Body of pancreas (tissue), 4 donors: ENCODE measurements around the gene PHACTR3. TPM values are rescaled to one million over a fixed set of nuclear protein-coding genes. Genes with fewer than 3 reads are reported as not detected.

Source experiments
- ATAC-seq: fragments of 150-250 bp; one replicate; pipeline ENCODE4 v1.9.1; 2016
- DNase-seq, 4 donors: peaks; one replicate each; pipeline ENCODE4 v3.0.0-alpha.2; 2019
- H3K27ac ChIP-seq, 4 donors: fragments of 200-600 bp; sonication (generic); 1 replicate in 3 of 4; 2 replicates in 1 of 4; pipeline versions ENCODE4 v1.5.1 to v1.6.1; 2016 to 2019; ENCODE audit warnings: mild to moderate bottlenecking in 1 of 4, mixed read lengths in 1 of 4, moderate library complexity in 1 of 4
- H3K27me3 ChIP-seq, 2 donors: fragments of 200-600 bp; sonication (generic); one replicate each; pipeline ENCODE4 v1.6.0; 2016; ENCODE audit warnings: mild to moderate bottlenecking in 1 of 2
- H3K36me3 ChIP-seq, 2 donors: fragments of 200-600 bp; sonication (generic); replicated peaks in 1 of 2; 2 replicates each; pipeline ENCODE4 v1.5.1; 2016; ENCODE audit warnings: low read depth in 2 of 2; ENCODE audit not compliant: insufficient read depth in 1 of 2
- H3K4me1 ChIP-seq: fragments of 200-600 bp; sonication (generic); one replicate; pipeline ENCODE4 v1.6.0; 2016
- H3K4me3 ChIP-seq, 2 donors: fragments of 200-600 bp; sonication (generic); 1 replicate in 1 of 2; 2 replicates in 1 of 2; pipeline ENCODE4 v1.5.1; 2016 to 2019
- H3K9me3 ChIP-seq, 3 donors: fragments of 200-600 bp; sonication (generic); 1 replicate in 2 of 3; 2 replicates in 1 of 3; pipeline ENCODE4 v1.5.1; 2016
- CTCF ChIP-seq, 7 experiments: fragments of 450-650 bp in 4 of 7; fragments of 200-600 bp in 3 of 7; sonication (generic) in 3 of 7; IDR thresholded peaks; one replicate each; pipeline ENCODE4 v1.5.1; 2016 to 2019; ENCODE audit warnings: antibody characterized with exemption in 7 of 7
- POLR2A ChIP-seq, 3 donors: fragments of 450-650 bp; IDR thresholded peaks; one replicate each; pipeline ENCODE4 v1.6.1; 2016; ENCODE audit warnings: antibody characterized with exemption in 3 of 3, mild to moderate bottlenecking in 2 of 3
- WGBS, 2 donors: methylation state at CpG; one replicate each; pipeline ENCODE4 v1.1.5; 2017; 5-methylcytosine and 5-hydroxymethylcytosine counted together
- intact Hi-C: fragments of 100-400 bp; cut with DNase I; formaldehyde crosslinking; loops from one replicate; pipeline ENCODE4 v1.15.1; 2023
- total RNA-seq, 2 donors: library from RNA; depleted of rRNA; stranded (reverse); fragments of >200 nt; gene quantifications; one replicate each; pipeline ENCODE4 v1.1.0, GENCODE V29; 2016

PHACTR3 gene
- total RNA-seq, 2 donors from 2014 or later, result 0.52 to 0.66 TPM

- Histone ChIP-seq H3K27ac (no peak overlapping the region), H3K36me3 (no peaks in the 10 kb centered on the region), H3K4me3 (no peak overlapping the region), H3K27me3 (no peaks in the 10 kb centered on the region), H3K4me1 (no peaks in the 10 kb centered on the region), H3K9me3 (no peaks in the 10 kb centered on the region)
- DNase-seq (no peak), ATAC-seq (no peak)
- TF ChIP-seq CTCF (IDR thresholded peaks at IDR 0.05) (no peak), POLR2A (IDR thresholded peaks at IDR 0.05) (no peak)
- 68 to 73% methylated on average over 9 to 14 of the region's 14 CpGs for WGBS, 2 donors
- intact Hi-C loops, result no loop called here
These were observed 213.7 kb downstream of the PHACTR3 start for GRCh38 chr20:59817846-59818615.

- no peak overlapping the region for H3K4me3 ChIP-seq
- H3K27me3 ChIP-seq, result no peaks in the 10 kb centered on the region
- TF ChIP-seq CTCF (IDR thresholded peaks at IDR 0.05) (no peak), POLR2A (IDR thresholded peaks at IDR 0.05) (no peak)
- H3K27ac ChIP-seq, result no peak overlapping the region
- no peaks in the 10 kb centered on the region for H3K4me1 ChIP-seq
- intact Hi-C loops, result no loop called here
- no peak for ATAC-seq
- no peaks in the 10 kb centered on the region for H3K9me3 ChIP-seq
- no peak for DNase-seq
- no peaks in the 10 kb centered on the region for H3K36me3 ChIP-seq
- WGBS, 2 donors, result 77 to 80% methylated on average over 10 of the region's 10 CpGs
These were observed 214.6 kb downstream of the PHACTR3 start for GRCh38 chr20:59818911-59819310.

DNA sequence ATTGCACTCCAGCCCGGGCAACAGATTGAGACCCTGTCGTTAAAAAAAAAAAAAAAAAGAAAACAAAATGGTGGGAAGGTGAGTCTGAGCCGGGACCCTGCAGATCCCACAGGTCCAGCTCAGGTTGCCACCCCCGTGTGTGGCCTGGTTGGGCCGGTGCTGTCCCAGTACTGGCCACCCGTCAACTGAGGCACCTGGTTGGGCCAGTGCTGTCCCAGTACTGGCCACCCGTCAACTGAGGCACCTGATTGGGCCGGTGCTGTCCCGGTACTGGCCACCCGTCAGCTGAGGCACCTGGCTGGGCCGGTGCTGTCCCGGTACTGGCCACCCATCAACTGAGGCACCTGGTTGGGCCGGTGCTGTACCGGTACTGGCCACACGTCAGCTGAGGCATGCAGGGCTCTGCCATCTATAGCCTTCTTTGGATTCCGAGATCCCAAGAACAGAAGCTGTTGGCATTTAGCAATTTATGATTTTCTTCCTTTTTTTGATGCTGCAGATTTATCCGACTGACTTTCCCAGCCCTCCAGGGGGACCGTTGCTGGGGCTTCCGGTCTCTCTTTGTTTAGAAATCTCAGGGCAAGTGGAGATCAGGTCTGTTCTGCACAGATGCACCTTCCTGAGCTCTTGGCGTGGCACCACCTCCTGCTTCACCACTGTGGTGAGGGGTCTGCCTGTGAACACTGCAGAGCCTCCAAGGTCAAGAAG, 215.3 kb downstream of the PHACTR3 start:
- no peak overlapping the region for H3K4me3 ChIP-seq
- no peak overlapping the region for H3K27ac ChIP-seq
- ATAC-seq (no peak), DNase-seq (no peak)
- H3K4me1 ChIP-seq, result peaks cover under 1% of the 10 kb centered on the region
- H3K36me3 ChIP-seq, result no peaks in the 10 kb centered on the region
- no peaks in the 10 kb centered on the region for H3K27me3 ChIP-seq
- TF ChIP-seq POLR2A (IDR thresholded peaks at IDR 0.05), result no peak
- no peak for TF ChIP-seq CTCF (IDR thresholded peaks at IDR 0.05)
- no peaks in the 10 kb centered on the region for H3K9me3 ChIP-seq
- WGBS, 2 donors, result 82 to 86% methylated on average over 10 to 20 of the region's 20 CpGs
- intact Hi-C loops, result no loop called here

DNA sequence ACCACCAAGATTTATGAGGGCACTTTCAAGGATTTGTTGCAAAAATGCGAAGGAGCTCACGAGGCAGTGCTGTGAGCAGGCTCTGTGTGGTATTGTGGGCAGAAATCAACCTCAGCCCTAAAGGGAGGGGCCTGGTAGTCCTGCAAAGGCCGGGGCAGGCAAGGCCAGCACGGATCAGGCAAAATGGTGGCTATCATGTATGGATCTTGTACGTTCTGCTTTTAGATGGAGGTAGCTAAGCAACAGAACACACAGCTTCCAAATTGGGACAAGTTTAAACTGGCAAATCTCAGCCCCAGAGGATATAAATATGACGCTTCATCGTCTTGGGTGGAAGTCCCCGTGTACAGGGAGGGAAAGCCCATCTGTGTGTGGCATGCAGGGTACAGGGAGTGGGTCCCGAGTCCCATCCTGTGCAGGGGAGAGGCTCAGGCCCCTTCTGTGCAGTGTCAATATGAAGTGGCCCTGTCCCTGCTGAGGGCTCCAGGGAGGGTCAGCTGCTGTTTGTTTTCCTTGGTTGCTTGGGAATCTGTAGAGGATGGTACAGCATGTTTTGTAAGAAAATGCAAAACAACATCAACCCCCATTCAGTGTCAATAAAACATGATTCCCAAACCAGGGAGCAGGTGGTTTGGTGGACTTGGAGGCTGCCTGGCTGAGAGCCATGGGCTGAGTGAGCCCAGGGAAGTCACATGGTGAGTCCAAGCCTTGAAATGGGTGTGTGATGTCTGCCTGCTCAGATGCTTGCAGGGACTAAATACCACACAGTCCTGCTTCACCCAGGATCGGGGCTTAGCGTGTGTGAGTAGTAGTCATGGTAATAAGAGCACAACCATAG, 216.1 kb downstream of the PHACTR3 start:
- Histone ChIP-seq H3K27me3 (no peaks in the 10 kb centered on the region), H3K27ac (peak overlapping the region in 1 of 4 donors; percentile 6), H3K36me3 (no peaks in the 10 kb centered on the region), H3K9me3 (no peaks in the 10 kb centered on the region), H3K4me3 (no peak overlapping the region), H3K4me1 (peaks cover 8% of the 10 kb centered on the region)
- 62 to 64% methylated on average over 9 to 11 of the region's 11 CpGs for WGBS, 2 donors
- ATAC-seq (peak; percentile 21), DNase-seq (peak in 2 of 4 donors; percentile 32 to 41)
- intact Hi-C loops, result no loop called here
- TF ChIP-seq POLR2A (IDR thresholded peaks at IDR 0.05) (no peak), CTCF (IDR thresholded peaks at IDR 0.05) (no peak)
